K562 (cell line): ENCODE results near the gene SMG7. TPM values are rescaled to one million over a fixed set of nuclear protein-coding genes. Genes with fewer than 3 reads are reported as not detected.
A peak's percentile ranks its signal among the peaks of the same experiment; 100 is the strongest.

Source experiments
- ATAC-seq: fragments of 200-7000 bp; cut with Tn5 transposase; 3 replicates; pipeline ENCODE4 v1.9.1; 2020; ENCODE audit warnings: moderate library complexity
- BruUV-seq: library from RNA; stranded (reverse); fragments of 400-500 nt; replicated peaks from 2 replicates; lab custom pipeline; 2021; lab: Mats Ljungman, UMichigan
- CTCF ChIA-PET: fragments of 300-600 bp; formaldehyde crosslinking; extraction: SDS; loops from one replicate; lab custom pipeline; 2021; ENCODE audit warnings: low intra/inter-chr PET ratio; lab: Yijun Ruan, JAX
- POLR2A ChIA-PET: fragments of 300-600, 350-650 bp; sonication (Branson Sonifier 250); formaldehyde crosslinking; extraction: SDS; loops from one replicate; lab custom pipeline; 2021; ENCODE audit warnings: antibody characterized with exemption, inconsistent platforms; lab: Yijun Ruan, JAX
- DNase-seq, 4 experiments: peaks; one replicate each; pipeline versions ENCODE4 v3.0.0 to v3.0.0-alpha.2; 2011 to 2018; ENCODE audit warnings: low spot score in 3 of 4, mixed read lengths in 3 of 4; ENCODE audit errors: extremely low read depth in 1 of 4
- FAIRE-seq: peaks from 2 replicates; lab custom pipeline; 2011; peaks lifted over from hg19 to GRCh38; lab: Jason Lieb, UNC
- H2AFZ ChIP-seq: 2 replicates; pipeline ENCODE4 v1.6.0; 2011; ENCODE audit warnings: low read depth, low read length, control low read depth, inconsistent platforms
- H3K27ac ChIP-seq: fragments of 200-600 bp; 3 replicates; pipeline ENCODE4 v1.8.0; 2011; ENCODE audit warnings: low read depth, mild to moderate bottlenecking, control low read depth, inconsistent platforms, low read length, moderate library complexity, mixed read lengths; ENCODE audit errors: extremely low read depth
- H3K27me3 ChIP-seq, 2 experiments: fragments of 300-600 bp in 1 of 2; 2 replicates in 1 of 2; 3 replicates in 1 of 2; pipeline versions ENCODE4 v1.6.0 to v1.8.0; 2011; ENCODE audit warnings: inconsistent platforms in 2 of 2, low read length in 2 of 2, mild to moderate bottlenecking in 1 of 2, mixed read lengths in 1 of 2, moderate library complexity in 1 of 2; ENCODE audit not compliant: control insufficient read depth in 2 of 2, insufficient read depth in 2 of 2
- H3K36me3 ChIP-seq: fragments of 300-600 bp; 3 replicates; pipeline ENCODE4 v1.8.0; 2011; ENCODE audit warnings: mild to moderate bottlenecking, low read length, inconsistent platforms; ENCODE audit not compliant: control insufficient read depth, insufficient read depth
- H3K4me1 ChIP-seq, 2 experiments: fragments of 200-600 bp in 1 of 2; replicated peaks in 1 of 2; 2 replicates in 1 of 2; 3 replicates in 1 of 2; pipeline versions ENCODE4 v1.5.1 to v1.8.0; 2011; ENCODE audit warnings: inconsistent platforms in 2 of 2, low read length in 2 of 2, mild to moderate bottlenecking in 1 of 2, mixed read lengths in 1 of 2, moderate library complexity in 1 of 2; ENCODE audit not compliant: control insufficient read depth in 2 of 2, insufficient read depth in 2 of 2
- H3K4me2 ChIP-seq: 2 replicates; pipeline ENCODE4 v1.6.1; 2011; ENCODE audit warnings: low read length, control low read depth, inconsistent platforms, mixed read lengths; ENCODE audit not compliant: insufficient read depth
- H3K4me3 ChIP-seq: fragments of 200-600 bp; sonication (generic), shearing (Covaris generic); 2 replicates; pipeline ENCODE4 v1.5.1; 2016; ENCODE audit warnings: control low read depth, inconsistent platforms
- H3K79me2 ChIP-seq: fragments of 200-600 bp; 3 replicates; pipeline ENCODE4 v1.8.0; 2011; ENCODE audit warnings: low read length, inconsistent platforms; ENCODE audit not compliant: control insufficient read depth, insufficient read depth
- H3K9ac ChIP-seq, 2 experiments: 2 replicates each; pipeline versions ENCODE4 v1.6.0 to v1.6.1; 2011; ENCODE audit warnings: low read depth in 2 of 2, low read length in 2 of 2, control low read depth in 1 of 2, inconsistent platforms in 1 of 2, mild to moderate bottlenecking in 1 of 2, mixed read lengths in 1 of 2; ENCODE audit not compliant: insufficient read depth in 1 of 2
- H3K9me1 ChIP-seq: one replicate; pipeline ENCODE4 v1.6.0; 2011; ENCODE audit warnings: inconsistent platforms, mild to moderate bottlenecking, low read length, moderate library complexity; ENCODE audit not compliant: control insufficient read depth, insufficient read depth
- H3K9me3 ChIP-seq: replicated peaks from 2 replicates; pipeline ENCODE4 v1.5.1; 2011; ENCODE audit warnings: low read depth, low read length, inconsistent platforms; ENCODE audit not compliant: control insufficient read depth, insufficient read depth
- H4K20me1 ChIP-seq: replicated peaks from 2 replicates; pipeline ENCODE4 v1.6.1; 2011; ENCODE audit warnings: low read length, inconsistent platforms, mixed read lengths; ENCODE audit not compliant: control insufficient read depth, insufficient read depth
- C11orf30 ChIP-seq: fragments of 450-650 bp; IDR thresholded peaks from 2 replicates; pipeline ENCODE4 v1.6.1; 2016; ENCODE audit warnings: low read depth, mild to moderate bottlenecking
- MLLT1 ChIP-seq, 2 experiments: fragments of 450-650 bp; IDR thresholded peaks; 2 replicates each; pipeline ENCODE4 v1.6.1; 2016
- ZBTB17 ChIP-seq: fragments of 450-650 bp; formaldehyde crosslinking; IDR thresholded peaks from 2 replicates; pipeline ENCODE4 v1.4.0; 2020; ENCODE audit warnings: mild to moderate bottlenecking
- ZNF197 ChIP-seq: fragments of 200-800 bp; sonication (Bioruptor generic); IDR thresholded peaks from 2 replicates; pipeline ENCODE4 v1.6.1; 2016; ENCODE audit warnings: low read depth, missing genetic modification characterization, missing compliant biosample characterization
- ZNF23 ChIP-seq: fragments of 250-450 bp; sonication (Bioruptor Pico); IDR thresholded peaks from 2 replicates; pipeline ENCODE4 v1.4.0; 2020; ENCODE audit warnings: mild to moderate bottlenecking
- WGBS: fragments of 100-300 bp; shearing (Covaris generic); methylation state at CpG from one replicate; pipeline ENCODE4 v1.1.6; 2016; ENCODE audit warnings: low coverage, mixed read lengths; ENCODE audit not compliant: insufficient coverage; ENCODE audit errors: missing lambda C conversion rate; 5-methylcytosine and 5-hydroxymethylcytosine counted together
- in situ Hi-C: fragments of 300-500 bp; cut with MboI; formaldehyde crosslinking; loops from 4 replicates; pipeline ENCODE4 v1.15.0; 2018; ENCODE audit warnings: inconsistent platforms, mixed read lengths
- intact Hi-C: fragments of 100-400 bp; cut with micrococcal nuclease; formaldehyde crosslinking; loops from 2 replicates; pipeline ENCODE4 v1.14.2; 2022
- polyA plus RNA-seq, 8 experiments: library from polyadenylated mRNA; depleted of rRNA in 4 of 8; stranded (reverse) in 5 of 8; unstranded in 3 of 8; fragments of >200 nt; fragmentation: Nextera tagmentation in 2 of 8; fragmentation: Illumina TruSeq in 1 of 8; extraction: Ambion mirVana in 2 of 8; extraction: Trizol in 1 of 8; gene quantifications; 2 replicates each; pipeline versions ENCODE4 v1.2.1 to v1.2.3, GENCODE V29; 2011 to 2014; ENCODE audit warnings: inconsistent platforms in 1 of 8, missing spikeins in 1 of 8
- total RNA-seq, 7 experiments: library from RNA; depleted of rRNA in 6 of 7; stranded (reverse); fragments of >200 nt in 6 of 7; fragmentation: Illumina TruSeq in 2 of 7; extraction: Trizol in 2 of 7; gene quantifications; 2 replicates each; pipeline versions ENCODE4 v1.2.1 to v1.2.3, GENCODE V29; 2011 to 2021; ENCODE audit warnings: low replicate concordance in 1 of 7
- TF ChIP-seq, protein P1 (sequence below): fragments of 250-450 bp; sonication (Bioruptor Pico); IDR thresholded peaks from 2 replicates; pipeline ENCODE4 v1.8.0; 2022; ENCODE audit warnings: moderate library complexity, mild to moderate bottlenecking, inconsistent platforms

The SMG7 gene
- total and polyA plus RNA-seq, 9 of the 15 experiments (the other 6 are each of a cell fraction or from before 2014, with no cell fraction given), result 12.4 to 74.6 (median 29.0) TPM

DNA sequence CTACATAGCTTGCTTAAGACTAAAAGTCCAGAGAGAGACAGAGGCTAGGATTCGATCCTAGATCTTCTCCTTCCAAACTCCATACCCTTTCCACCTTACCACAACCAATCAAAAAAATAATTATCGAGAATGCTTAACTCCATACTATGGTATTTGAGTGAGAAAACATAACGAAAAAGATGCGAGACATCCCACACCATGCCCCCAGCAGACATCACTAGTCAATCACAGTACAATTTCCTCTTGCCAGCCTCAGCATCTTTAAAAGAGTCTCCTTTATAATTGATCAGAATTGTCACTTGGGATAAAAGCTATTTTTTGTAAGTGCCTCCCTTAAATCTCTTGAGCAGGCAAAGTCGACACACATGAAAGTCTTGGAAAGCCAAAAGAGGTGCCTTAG is 117.1 kb downstream of the SMG7 start:
- H3K27ac ChIP-seq, result no peak overlapping the region
- no TSS peak for BruUV-seq
- no peaks in the 10 kb centered on the region for H4K20me1 ChIP-seq
- TF ChIP-seq MLLT1 (IDR thresholded peaks at IDR 0.05), result peak in 1 of 2 experiments; percentile 82; a peak in 2 of 4 replicates
- no peak for TF ChIP-seq C11orf30
- TF ChIP-seq ZBTB17 (CRISPR knock-in tag), result peak; percentile 93
- TF ChIP-seq, protein P1, sequence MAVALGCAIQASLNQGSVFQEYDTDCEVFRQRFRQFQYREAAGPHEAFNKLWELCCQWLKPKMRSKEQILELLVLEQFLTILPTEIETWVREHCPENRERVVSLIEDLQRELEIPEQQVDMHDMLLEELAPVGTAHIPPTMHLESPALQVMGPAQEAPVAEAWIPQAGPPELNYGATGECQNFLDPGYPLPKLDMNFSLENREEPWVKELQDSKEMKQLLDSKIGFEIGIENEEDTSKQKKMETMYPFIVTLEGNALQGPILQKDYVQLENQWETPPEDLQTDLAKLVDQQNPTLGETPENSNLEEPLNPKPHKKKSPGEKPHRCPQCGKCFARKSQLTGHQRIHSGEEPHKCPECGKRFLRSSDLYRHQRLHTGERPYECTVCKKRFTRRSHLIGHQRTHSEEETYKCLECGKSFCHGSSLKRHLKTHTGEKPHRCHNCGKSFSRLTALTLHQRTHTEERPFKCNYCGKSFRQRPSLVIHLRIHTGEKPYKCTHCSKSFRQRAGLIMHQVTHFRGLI (CRISPR knock-in tag), result no peak
- TF ChIP-seq ZNF23 (CRISPR knock-in tag), result peak; percentile 94
- no peak for TF ChIP-seq ZNF197 (CRISPR knock-in tag)
- H3K36me3 ChIP-seq, result no peaks in the 10 kb centered on the region
- H3K4me3 ChIP-seq, result no peak overlapping the region
- peaks cover 25 to 51% of the 10 kb centered on the region in 2 experiments for H3K27me3 ChIP-seq
- H3K9me3 ChIP-seq, result no peaks in the 10 kb centered on the region
- H3K4me1 ChIP-seq, result no peaks in the 10 kb centered on the region
- intact Hi-C loops, result no loop called here
- ChIA-PET CTCF (no interaction called here), POLR2A (interaction anchor here (0.6 to 2.1 kb wide), 3 partner anchors 9 to 17 kb away, joined by 3 to 11 read pairs (median 4); no protein-coding TSS in a partner anchor)
- in situ Hi-C loops, result no loop called here
- DNase-seq (no peak), ATAC-seq (no peak), FAIRE-seq (no peak)
- H3K9ac ChIP-seq, result no peak overlapping the region
- no peak overlapping the region for H3K4me2 ChIP-seq
- no peaks in the 10 kb centered on the region for H3K9me1 ChIP-seq
- H2AFZ ChIP-seq, result no peak overlapping the region
- H3K79me2 ChIP-seq, result no peaks in the 10 kb centered on the region
- 1% methylated on average over 5 of the region's 5 CpGs for WGBS
